Fibroblast of peridontal ligament (primary cell): Measurements from ENCODE around the gene DMAC2L.
"Not testable (repeated sequence)": the region's sequence is repeated elsewhere in the genome, so short reads cannot be mapped to it uniquely, and the experiment has no call there.

Source experiments
- DNase-seq: peaks from one replicate; pipeline ENCODE4 v3.0.0-alpha.2; 2010; ENCODE audit errors: extremely low read depth

The DMAC2L gene

DNA sequence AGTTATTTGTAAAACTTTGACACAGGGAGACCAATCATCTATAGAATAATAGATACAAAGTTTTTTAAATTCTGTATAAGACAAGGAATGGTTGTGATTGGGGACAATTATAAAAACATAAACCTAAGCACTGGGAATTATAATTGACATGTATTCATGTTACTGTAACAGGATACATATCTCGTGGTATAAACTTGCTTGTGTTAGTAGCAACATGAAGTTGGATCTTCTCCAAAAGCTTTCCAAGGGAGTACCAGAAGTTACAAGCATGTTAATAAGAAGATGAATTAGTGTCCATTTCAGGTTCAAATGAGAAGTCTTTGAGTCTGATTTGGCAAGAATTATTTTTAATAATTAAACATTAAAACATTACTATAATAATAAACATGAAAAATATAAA lies 42.4 kb downstream of the DMAC2L start:
- peak; percentile 58 for DNase-seq

GRCh38 chr14:50355692-50356091 lies 43.6 kb downstream of the DMAC2L start:
- no peak for DNase-seq

DNA sequence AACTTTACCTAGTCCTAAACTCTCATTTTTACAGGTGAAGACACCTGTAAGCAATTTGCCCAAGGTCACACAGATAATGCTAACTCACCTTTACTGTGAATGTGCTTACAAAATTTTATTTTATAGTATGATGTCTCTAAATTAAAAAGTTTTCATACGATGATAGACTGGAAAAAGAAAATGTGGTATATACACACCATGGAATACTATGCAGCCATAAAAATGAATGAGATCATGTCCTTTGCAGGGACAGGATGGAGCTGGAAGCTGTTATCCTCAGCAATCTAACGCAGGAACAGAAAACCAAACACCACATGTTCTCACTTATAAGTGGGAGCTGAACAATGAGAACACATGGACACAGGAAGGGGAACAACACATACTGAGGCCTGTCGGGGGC lies 44.2 kb downstream of the DMAC2L start:
- not testable (repeated sequence) for DNase-seq

DNA sequence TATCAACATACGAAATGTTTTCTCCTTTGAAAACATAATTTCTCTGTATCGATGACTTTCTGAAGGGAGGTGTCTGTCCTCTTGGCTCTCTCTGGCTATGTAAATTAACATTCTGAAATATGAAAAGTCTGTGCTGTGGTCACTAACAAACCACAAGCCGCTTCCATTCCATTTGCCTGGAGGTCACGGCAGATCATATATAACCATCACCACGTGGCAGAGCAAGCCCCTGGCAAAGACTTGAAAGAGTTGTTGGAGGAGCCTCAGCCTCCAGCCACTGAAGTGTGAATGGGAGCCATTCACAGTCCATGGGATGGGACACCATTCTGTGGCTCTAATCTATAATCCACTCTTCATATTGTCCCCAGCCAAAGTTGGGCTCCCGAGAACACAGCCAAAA lies 45.0 kb downstream of the DMAC2L start:
- no peak for DNase-seq

GRCh38 chr14:50357753-50358395 lies 45.8 kb downstream of the DMAC2L start:
- DNase-seq = no peak

- no peak for DNase-seq
Observed at GRCh38 chr14:50359631-50360030, 47.5 kb downstream of the DMAC2L start.

DNA sequence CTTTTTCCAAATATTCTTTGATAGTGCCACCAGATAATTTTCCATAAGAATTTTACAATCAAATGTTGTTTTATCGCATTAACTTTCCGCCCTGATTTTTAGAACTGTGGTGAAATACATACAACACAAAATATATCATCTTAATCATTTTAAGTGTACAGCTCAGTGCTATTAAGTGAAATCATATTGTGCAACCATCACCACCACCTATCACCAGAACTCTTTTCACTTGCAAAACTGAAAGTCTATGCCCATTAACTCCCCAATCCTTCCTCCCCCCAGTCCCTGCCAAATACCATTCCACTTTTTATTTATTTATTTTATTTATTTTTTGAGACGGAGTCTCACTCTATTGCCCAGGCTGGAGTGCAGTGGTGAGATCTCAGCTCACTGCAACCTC lies 48.0 kb downstream of the DMAC2L start:
- DNase-seq = no peak

DNA sequence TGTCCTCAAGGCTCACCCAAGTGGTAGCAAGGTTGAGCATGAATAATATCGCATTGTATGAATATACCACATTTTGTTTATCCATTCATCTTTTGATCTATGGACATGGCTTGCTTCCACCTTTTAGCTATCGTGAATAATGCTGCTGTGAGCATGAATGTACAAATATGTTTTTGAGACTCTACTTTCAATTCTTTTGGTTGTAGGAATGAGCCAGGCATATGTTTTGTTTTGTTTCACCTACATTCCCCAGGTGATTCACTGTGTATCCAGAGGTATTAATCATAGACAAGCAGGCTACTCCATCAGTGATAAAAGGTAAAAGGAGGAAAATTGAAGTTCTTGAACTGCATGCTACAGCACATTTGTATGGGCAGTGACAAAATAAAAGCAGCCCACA lies 48.7 kb downstream of the DMAC2L start:
- DNase-seq = no peak

DNA sequence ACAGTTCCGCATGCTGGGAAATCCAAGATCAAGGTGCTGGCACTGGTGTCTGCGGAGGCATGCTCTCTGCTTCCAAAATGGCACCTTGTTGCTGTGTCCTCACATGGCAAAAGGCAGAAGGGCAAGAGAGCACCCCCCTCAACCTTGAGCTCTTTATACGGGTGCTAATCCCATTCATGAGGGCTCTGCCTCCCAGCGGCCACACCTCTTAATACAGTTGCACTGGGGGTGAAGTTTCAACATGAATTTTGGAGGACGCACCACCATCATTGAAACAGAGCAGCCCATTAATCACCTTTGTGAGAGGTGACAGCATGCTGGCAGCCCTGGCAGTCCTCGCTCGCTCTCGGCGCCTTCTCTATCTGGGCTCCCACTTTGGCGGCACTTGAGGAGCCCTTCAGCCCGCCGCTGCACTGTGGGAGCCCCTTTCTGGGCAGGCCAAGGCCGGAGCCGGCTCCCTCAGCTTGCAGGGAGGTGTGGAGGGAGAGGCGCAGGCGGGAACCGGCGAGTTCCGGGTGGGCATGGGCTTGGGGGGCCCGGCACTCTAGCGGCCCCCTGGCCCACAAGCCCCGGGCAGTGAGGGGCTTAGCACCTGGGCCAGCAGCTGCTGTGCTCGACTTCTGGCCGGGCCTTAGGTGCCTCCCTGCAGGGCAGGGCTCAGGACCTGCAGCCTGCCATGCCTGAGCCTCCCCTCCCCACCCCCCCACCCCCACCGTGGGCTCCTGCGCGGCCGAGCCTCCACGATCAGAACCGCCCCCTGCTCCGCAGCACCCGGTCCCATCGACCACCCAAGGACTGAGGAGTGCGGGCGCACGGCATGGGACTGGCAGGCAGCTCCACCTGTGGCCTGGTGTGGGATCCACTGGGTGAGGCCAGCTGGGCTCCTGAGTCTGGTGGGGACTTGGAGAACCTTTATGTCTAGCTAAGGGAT lies 49.6 kb downstream of the DMAC2L start:
- DNase-seq = not testable (repeated sequence)

DNA sequence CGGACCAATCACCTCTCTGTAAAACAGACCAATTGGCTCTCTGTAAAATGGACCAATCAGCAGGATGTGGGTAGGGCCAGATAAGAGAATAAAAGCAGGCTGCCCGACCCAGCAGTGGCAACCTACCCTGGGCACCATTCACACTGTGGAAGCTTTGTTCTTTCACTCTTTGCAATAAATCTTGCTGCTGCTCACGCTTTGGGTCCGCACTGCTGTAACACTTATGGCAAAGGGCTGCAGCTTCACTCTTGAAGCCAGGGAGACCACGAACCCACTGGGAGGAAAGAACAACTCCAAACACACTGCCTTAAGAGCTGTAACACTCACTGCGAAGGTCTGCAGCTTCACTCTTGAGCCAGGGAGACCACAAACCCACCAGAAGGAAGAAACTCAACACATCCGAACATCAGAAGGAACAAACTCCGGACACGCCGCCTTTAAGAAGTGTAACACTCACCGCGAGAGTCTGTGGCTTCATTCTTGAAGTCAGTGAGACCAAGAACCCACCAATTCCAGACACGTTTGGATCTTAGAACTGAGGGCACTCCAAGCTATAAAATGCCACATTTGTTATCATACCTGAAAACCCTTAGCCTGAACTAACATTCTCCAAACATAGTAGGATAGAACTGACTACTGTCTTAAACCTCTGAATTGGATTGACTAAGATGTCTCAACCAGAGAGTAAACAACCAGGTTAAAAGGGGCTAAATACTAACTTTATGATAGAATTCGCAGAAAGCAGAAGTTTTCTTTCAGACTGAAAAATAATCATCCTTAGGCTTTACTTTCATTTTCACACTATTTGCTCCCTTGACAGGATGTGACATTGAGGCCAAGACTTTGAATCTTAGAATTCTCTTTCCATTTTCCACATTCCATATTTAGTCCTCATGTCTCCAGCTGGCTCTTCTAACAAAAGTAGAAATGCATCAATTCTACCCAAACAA lies 50.9 kb downstream of the DMAC2L start:
- peak; percentile 42 for DNase-seq

DNA sequence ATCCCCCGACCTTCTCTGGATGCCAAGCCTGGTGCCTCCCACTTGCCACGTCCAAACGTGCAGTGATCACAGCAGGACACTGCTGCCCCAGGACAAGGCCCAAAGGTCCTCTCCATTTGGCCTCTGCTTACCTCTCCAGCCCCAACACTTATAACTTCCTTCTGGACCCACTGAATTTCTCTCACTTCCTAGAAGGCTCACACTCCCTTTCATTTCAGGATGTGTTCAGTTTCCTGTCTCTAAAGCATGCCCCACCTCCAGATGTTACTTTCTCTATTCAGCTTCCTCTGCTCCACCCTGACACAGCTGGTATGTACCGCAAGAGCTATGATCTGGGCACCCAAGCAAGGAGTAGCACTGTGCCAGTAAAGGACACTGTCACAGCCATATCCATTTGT lies 51.6 kb downstream of the DMAC2L start:
- DNase-seq = peak; percentile 27

- DNase-seq = no peak
Observed at GRCh38 chr14:50364792-50365191, 52.7 kb downstream of the DMAC2L start.

DNA sequence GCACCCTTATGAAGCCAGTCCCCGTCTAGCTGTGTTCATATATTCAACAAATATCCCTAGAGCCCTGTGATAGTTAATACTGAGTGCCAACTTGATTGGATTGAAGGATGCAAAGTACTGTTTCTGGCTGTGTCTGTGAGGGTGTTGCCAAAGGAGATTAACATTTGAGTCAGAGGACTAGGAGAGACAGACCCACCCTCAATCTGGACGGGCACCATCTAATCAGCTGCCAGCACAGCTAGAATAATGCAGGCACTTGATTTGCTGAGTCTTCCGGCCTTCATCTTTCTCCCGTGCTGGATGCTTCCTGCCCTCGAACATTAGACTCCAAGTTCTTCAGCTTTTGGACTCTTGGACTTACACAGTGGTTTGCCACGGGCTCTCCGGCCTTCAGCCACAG lies 53.4 kb downstream of the DMAC2L start:
- DNase-seq = not testable (repeated sequence)

- DNase-seq = no peak
Observed at GRCh38 chr14:50366115-50366514, 54.0 kb downstream of the DMAC2L start.

- no peak for DNase-seq
Observed at GRCh38 chr14:50366589-50366988, 54.5 kb downstream of the DMAC2L start.

DNA sequence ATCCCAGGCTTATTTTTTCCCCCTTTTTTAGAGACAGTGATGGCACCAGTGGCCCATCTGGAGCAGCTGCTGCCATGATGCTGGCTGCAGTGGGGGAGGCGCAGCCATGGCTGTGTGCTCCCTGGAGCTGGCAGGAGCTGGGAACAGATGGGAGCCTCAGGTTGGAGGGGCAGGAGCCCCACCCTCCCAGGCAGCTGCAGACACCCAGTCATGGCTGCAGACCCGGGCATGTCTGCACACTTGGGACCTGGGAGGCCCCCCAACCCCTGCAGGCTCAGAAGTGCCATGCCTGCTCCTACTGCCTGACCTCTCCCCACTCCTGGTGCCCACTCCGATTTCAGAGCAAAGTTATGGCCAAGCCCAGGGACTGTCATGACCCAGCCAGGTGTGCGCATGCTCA lies 59.4 kb downstream of the DMAC2L start:
- DNase-seq = no peak

- no peak for DNase-seq
Observed at GRCh38 chr14:50373959-50374358, 61.8 kb downstream of the DMAC2L start.

- DNase-seq = no peak
Observed at GRCh38 chr14:50375760-50376159, 63.6 kb downstream of the DMAC2L start.
